ENCODE data around the gene CPSF3.

- TF ChIP-seq EP300 (IDR thresholded peaks at IDR 0.05) = no peak
- TF ChIP-seq CTCF (IDR thresholded peaks at IDR 0.05) = no peak
- TF ChIP-seq POLR2A (IDR thresholded peaks at IDR 0.05) = no peak
- no peak for TF ChIP-seq POLR2AphosphoS5 (IDR thresholded peaks at IDR 0.05)
These were observed 17.8 kb upstream of the CPSF3 start for GRCh38 chr2:9405636-9406035.
